PC-3 (cell line): ENCODE results near the gene PARP15. TPM values are rescaled to one million over a fixed set of nuclear protein-coding genes. Genes with fewer than 3 reads are reported as not detected.
"Not testable (repeated sequence)": the region's sequence is repeated elsewhere in the genome, so short reads cannot be mapped to it uniquely, and the experiment has no call there.

ENCODE experiments used
- ATAC-seq: fragments of 200-7000 bp; cut with Tn5 transposase; 2 replicates; pipeline ENCODE4 v1.9.1; 2020; ENCODE audit warnings: mild to moderate bottlenecking, moderate library complexity
- BruUV-seq: library from RNA; stranded (reverse); fragments of 400-500 nt; replicated peaks from 2 replicates; lab custom pipeline; 2021; lab: Mats Ljungman, UMichigan
- CTCF ChIA-PET: fragments of 300-600 bp; sonication (Branson Sonifier 250); formaldehyde crosslinking; loops from one replicate; lab custom pipeline; 2022; ENCODE audit warnings: antibody characterized with exemption; lab: Charles Lee
- POLR2A ChIA-PET: fragments of 300-600 bp; sonication (Branson Sonifier 250); formaldehyde crosslinking; loops from one replicate; lab custom pipeline; 2022; ENCODE audit warnings: antibody characterized with exemption; ENCODE audit not compliant: unreplicated experiment; lab: Charles Lee
- DNase-seq: peaks from one replicate; pipeline ENCODE4 v3.0.0-alpha.2; 2015
- H2AFZ ChIP-seq: fragments of 300-600 bp; sonication (generic); 2 replicates; pipeline ENCODE4 v1.6.0; 2016; ENCODE audit warnings: antibody characterized with exemption, low read length
- H3F3A ChIP-seq: fragments of 300-600 bp; sonication (generic); one replicate; pipeline ENCODE4 v1.6.0; 2017; ENCODE audit warnings: antibody characterized with exemption, low read length, control low read depth, mild to moderate bottlenecking; ENCODE audit not compliant: unreplicated experiment
- H3K27ac ChIP-seq: fragments of 300-600 bp; sonication (generic); 2 replicates; pipeline ENCODE4 v1.5.1; 2016; ENCODE audit warnings: mild to moderate bottlenecking, low read length
- H3K27me3 ChIP-seq: fragments of 300-600 bp; sonication (generic); 2 replicates; pipeline ENCODE4 v1.6.1; 2016; ENCODE audit warnings: low read length, mixed read lengths
- H3K36me3 ChIP-seq: fragments of 300-600 bp; sonication (generic); 2 replicates; pipeline ENCODE4 v1.6.1; 2016; ENCODE audit warnings: low read depth, mixed run types, low read length, mixed read lengths
- H3K4me1 ChIP-seq: fragments of 300-600 bp; sonication (generic); 2 replicates; pipeline ENCODE4 v1.5.1; 2016; ENCODE audit warnings: low read length; ENCODE audit not compliant: insufficient read depth
- H3K4me2 ChIP-seq: fragments of 300-600 bp; sonication (generic); 2 replicates; pipeline ENCODE4 v1.6.0; 2016; ENCODE audit warnings: low read length
- H3K4me3 ChIP-seq: fragments of 300-600 bp; sonication (generic); 2 replicates; pipeline ENCODE4 v1.5.1; 2016; ENCODE audit warnings: mild to moderate bottlenecking, low read length, mixed read lengths
- H3K79me2 ChIP-seq: fragments of 300-600 bp; sonication (generic); 2 replicates; pipeline ENCODE4 v1.6.1; 2017; ENCODE audit warnings: low read length, mixed read lengths
- H3K9ac ChIP-seq: fragments of 300-600 bp; sonication (generic); 2 replicates; pipeline ENCODE4 v1.6.0; 2016; ENCODE audit warnings: mild to moderate bottlenecking, low read length
- H3K9me2 ChIP-seq: fragments of 300-600 bp; sonication (generic); replicated peaks from 2 replicates; pipeline ENCODE4 v1.6.1; 2016; ENCODE audit warnings: mixed run types, low read length, mixed read lengths
- H3K9me3 ChIP-seq: fragments of 300-600 bp; sonication (generic); 2 replicates; pipeline ENCODE4 v1.6.1; 2016; ENCODE audit warnings: low read length, mixed read lengths
- H4K20me1 ChIP-seq: fragments of 300-600 bp; sonication (generic); 2 replicates; pipeline ENCODE4 v1.6.1; 2016; ENCODE audit warnings: low read length, mixed read lengths
- CTCF ChIP-seq: fragments of 300-600 bp; sonication (generic); conservative IDR thresholded peaks from 2 replicates; pipeline ENCODE4 v1.5.1; 2017; ENCODE audit warnings: antibody characterized with exemption, low read depth, mild to moderate bottlenecking, low read length
- EZH2 ChIP-seq: fragments of 300-600 bp; sonication (generic); IDR thresholded peaks from one replicate; pipeline ENCODE4 v1.6.1; 2017; ENCODE audit warnings: antibody characterized with exemption, mild to moderate bottlenecking, low read length; ENCODE audit not compliant: unreplicated experiment
- EZH2phosphoT487 ChIP-seq: fragments of 300-600 bp; sonication (generic); IDR thresholded peaks from 2 replicates; pipeline ENCODE4 v1.6.1; 2018; ENCODE audit warnings: mild to moderate bottlenecking, antibody characterized with exemption, low read length, borderline replicate concordance
- intact Hi-C: fragments of 100-400 bp; cut with micrococcal nuclease; formaldehyde crosslinking; loops from 2 replicates; pipeline ENCODE4 v1.9.0; 2023
- total RNA-seq: library from RNA; depleted of rRNA; stranded (reverse); fragments of >200 nt; gene quantifications from 2 replicates; pipeline ENCODE4 v1.2.3, GENCODE V29; 2014

PARP15 gene
- total RNA-seq, 1 experiment from 2014 or later, result not detected

- no peak for TF ChIP-seq EZH2
- TF ChIP-seq EZH2phosphoT487, result no peak
- no peak for TF ChIP-seq CTCF
- no peaks in the 10 kb centered on the region for H3K9me3 ChIP-seq
- DNase-seq (no peak), ATAC-seq (no peak)
- no peaks in the 10 kb centered on the region for H3K36me3 ChIP-seq
- no peaks in the 10 kb centered on the region for H3F3A ChIP-seq
- H3K9me2 ChIP-seq, result no peaks in the 10 kb centered on the region
- BruUV-seq, result no TSS peak
- H3K27me3 ChIP-seq, result no peaks in the 10 kb centered on the region
- no peaks in the 10 kb centered on the region for H4K20me1 ChIP-seq
- POLR2A ChIA-PET, result no interaction called here
- no peaks in the 10 kb centered on the region for H3K79me2 ChIP-seq
- no peak overlapping the region for H3K9ac ChIP-seq
- no peak overlapping the region for H2AFZ ChIP-seq
- intact Hi-C loops, result no loop called here
- H3K4me1 ChIP-seq, result no peaks in the 10 kb centered on the region
- CTCF ChIA-PET, result no interaction called here
- no peak overlapping the region for H3K27ac ChIP-seq
- no peak overlapping the region for H3K4me3 ChIP-seq
- H3K4me2 ChIP-seq, result no peak overlapping the region
Measured at GRCh38 chr3:122642935-122643334, 65.5 kb downstream of the PARP15 start.

- no TSS peak for BruUV-seq
- TF ChIP-seq CTCF, result no peak
- no peak for TF ChIP-seq EZH2
- TF ChIP-seq EZH2phosphoT487, result no peak
- Histone ChIP-seq H3K4me3 (no peak overlapping the region), H3K4me2 (no peak overlapping the region), H3K36me3 (no peaks in the 10 kb centered on the region), H3F3A (no peaks in the 10 kb centered on the region), H3K9me3 (no peaks in the 10 kb centered on the region), H3K27me3 (no peaks in the 10 kb centered on the region), H3K79me2 (no peaks in the 10 kb centered on the region), H4K20me1 (no peaks in the 10 kb centered on the region), H2AFZ (no peak overlapping the region), H3K4me1 (no peaks in the 10 kb centered on the region), H3K27ac (no peak overlapping the region), H3K9me2 (no peaks in the 10 kb centered on the region), H3K9ac (no peak overlapping the region)
- ChIA-PET POLR2A (no interaction called here), CTCF (no interaction called here)
- DNase-seq (no peak), ATAC-seq (no peak)
- intact Hi-C loops, result no loop called here
Measured at GRCh38 chr3:122646146-122646988, 68.9 kb downstream of the PARP15 start.

- H3K27ac ChIP-seq, H3K9me3 ChIP-seq, H3K4me1 ChIP-seq, intact Hi-C loops, H3F3A ChIP-seq, H3K36me3 ChIP-seq, H4K20me1 ChIP-seq, BruUV-seq, H3K4me2 ChIP-seq, H3K9me2 ChIP-seq, H3K9ac ChIP-seq, H2AFZ ChIP-seq, ATAC-seq, POLR2A ChIA-PET, H3K4me3 ChIP-seq, DNase-seq, H3K79me2 ChIP-seq, CTCF ChIA-PET, H3K27me3 ChIP-seq: not testable (repeated sequence)
Measured at GRCh38 chr3:122651233-122651907, 73.9 kb downstream of the PARP15 start.

- H4K20me1 ChIP-seq, H3K9ac ChIP-seq, H3K79me2 ChIP-seq, POLR2A ChIA-PET, H3K27ac ChIP-seq, H2AFZ ChIP-seq, DNase-seq, H3K9me2 ChIP-seq, H3K9me3 ChIP-seq, H3K36me3 ChIP-seq, H3F3A ChIP-seq, intact Hi-C loops, BruUV-seq, ATAC-seq, CTCF ChIA-PET, H3K27me3 ChIP-seq, H3K4me3 ChIP-seq, H3K4me2 ChIP-seq, H3K4me1 ChIP-seq: not testable (repeated sequence)
Measured at GRCh38 chr3:122651962-122652361, 74.5 kb downstream of the PARP15 start.

GRCh38 chr3:122658336-122658735 lies 80.9 kb downstream of the PARP15 start:
- H2AFZ ChIP-seq, POLR2A ChIA-PET, H3K36me3 ChIP-seq, H3K4me1 ChIP-seq, H3K4me2 ChIP-seq, H3K79me2 ChIP-seq, H3K9me2 ChIP-seq, H3F3A ChIP-seq, BruUV-seq, DNase-seq, H3K9me3 ChIP-seq, H3K4me3 ChIP-seq, intact Hi-C loops, ATAC-seq, H3K27me3 ChIP-seq, H3K9ac ChIP-seq, CTCF ChIA-PET, H4K20me1 ChIP-seq, H3K27ac ChIP-seq: not testable (repeated sequence)
